SK-N-MC (cell line): ENCODE measurements around the gene TSSK6.

ENCODE experiments used
- EZH2 ChIP-seq: fragments of 200-600 bp; sonication (generic); IDR thresholded peaks from one replicate; pipeline ENCODE4 v1.6.1; 2017; ENCODE audit warnings: antibody characterized with exemption
- POLR2AphosphoS5 ChIP-seq: IDR thresholded peaks from 2 replicates; pipeline ENCODE4 v1.6.1; 2012; ENCODE audit warnings: mild to moderate bottlenecking, low read depth, low read length, borderline replicate concordance

- TF ChIP-seq EZH2 (no peak), POLR2AphosphoS5 (no peak)
These were observed 16.9 kb downstream of the TSSK6 start for GRCh38 chr19:19498255-19498991.
